Measurements from ENCODE around the gene ARID1B.

The ARID1B gene

DNA sequence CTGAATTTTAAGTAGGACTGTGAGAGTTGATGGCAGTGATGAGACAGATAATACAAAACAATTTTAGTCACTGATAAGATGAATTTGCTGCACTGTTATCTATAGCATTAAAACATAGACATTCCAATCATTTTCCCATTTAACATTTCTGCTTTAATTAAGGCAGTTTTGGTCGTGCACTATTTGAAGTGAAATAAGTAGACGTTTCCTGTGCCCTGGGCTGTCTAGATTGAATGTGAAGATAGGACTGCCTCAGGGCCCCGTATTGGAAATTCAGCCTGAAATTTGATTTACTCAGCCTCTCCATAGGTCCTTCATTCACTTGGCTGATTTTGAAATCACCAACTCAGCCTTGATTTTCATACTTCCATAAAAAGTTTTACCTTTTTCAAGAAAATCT lies 48.3 kb downstream of the ARID1B start:
- no peak for DNase-seq (ENCODE audit: low read depth in 2 of 2)

DNA sequence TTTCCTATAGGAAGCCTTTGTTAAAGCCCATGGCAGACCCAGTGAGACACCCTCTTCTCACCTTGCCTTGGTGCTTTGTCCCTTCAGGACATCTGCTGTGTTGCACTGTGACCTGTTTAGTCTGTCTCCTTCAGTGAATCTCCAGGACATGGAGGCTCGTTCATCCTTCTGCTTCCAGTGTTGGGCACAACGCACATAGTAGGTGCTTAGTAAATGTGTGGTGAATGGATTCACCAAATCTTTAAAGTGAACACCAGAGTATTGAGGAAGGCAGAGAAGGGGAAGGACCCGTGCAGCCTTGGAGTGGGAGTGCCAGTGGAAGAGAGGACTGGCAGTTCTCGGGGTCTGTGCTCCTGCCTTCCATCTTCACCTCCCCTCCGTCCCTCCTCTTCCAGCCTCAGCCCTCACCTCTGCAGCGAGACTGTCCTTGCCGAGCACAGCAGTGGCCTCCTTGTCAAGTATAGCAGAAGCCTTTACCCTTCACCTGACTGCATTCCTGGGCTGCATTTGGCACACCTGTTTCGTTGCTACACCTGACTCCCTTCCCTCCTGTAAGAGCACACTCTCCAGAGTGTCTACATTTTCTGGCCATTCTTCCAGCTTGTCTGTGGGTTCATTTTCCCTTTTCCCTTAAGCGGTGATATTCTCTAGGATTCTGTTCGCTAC lies 49.2 kb downstream of the ARID1B start:
- no peak for DNase-seq (ENCODE audit: low read depth in 2 of 2)

DNA sequence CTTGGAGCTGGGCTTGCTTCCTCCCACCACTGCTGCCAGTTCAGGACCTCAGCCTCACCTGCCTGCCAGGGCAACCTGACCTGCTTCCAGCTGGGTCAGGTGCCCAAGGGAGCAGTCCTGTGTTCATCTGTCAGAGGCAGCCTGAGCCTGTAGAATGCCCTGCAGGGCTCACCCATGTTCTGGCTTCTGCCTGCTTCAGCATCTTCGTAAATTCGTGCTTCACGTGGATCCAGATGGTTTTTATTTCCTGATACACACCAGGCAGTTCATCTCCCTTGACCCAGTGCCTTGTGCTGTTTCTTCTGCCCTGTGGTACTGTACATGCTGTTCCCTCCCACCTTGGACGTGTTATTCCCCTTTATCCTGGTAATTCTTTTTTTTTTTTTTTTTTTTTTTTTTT lies 50.2 kb downstream of the ARID1B start:
- no peak for DNase-seq (ENCODE audit: low read depth in 2 of 2)

DNA sequence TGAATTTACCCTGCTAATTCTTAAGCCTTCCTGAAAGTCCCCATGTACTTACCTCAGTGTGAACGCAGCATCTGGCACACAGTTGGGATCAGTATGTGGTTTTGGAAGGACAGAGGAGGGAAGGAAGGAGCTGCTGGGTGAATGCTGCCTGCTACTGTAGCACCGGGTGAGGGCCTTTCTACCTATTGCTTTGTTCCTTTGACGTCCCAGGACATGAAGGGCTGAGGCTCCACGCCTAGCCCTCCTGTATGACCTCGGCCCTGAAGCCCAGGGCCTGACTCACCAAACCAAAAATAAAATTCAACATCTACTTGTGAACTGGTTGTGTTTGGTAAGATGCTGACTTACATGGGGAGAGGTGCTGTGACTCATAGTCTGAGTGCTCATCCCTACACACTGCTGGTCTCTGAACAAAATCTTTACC lies 51.1 kb downstream of the ARID1B start:
- DNase-seq (ENCODE audit: low read depth in 2 of 2): no peak

DNA sequence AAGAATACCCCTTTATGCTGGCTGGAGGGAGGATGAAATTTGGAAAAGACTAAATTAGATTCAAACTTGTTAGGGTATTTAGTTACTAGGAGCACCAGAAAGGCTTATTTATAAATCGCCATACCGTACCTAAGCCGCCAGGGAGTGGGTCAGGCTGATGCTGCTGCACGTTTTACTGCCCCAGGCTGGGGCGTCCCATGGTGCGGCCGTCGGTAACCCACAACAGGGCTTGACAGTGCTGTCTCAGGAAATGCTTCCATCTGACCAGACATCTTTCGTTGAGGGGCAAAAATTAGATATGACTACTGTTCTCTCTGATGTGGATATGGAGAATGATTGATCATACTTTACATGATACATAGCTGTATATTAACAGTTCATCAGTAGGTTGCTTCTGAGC lies 52.9 kb downstream of the ARID1B start:
- no peak for DNase-seq (ENCODE audit: low read depth in 2 of 2)

DNA sequence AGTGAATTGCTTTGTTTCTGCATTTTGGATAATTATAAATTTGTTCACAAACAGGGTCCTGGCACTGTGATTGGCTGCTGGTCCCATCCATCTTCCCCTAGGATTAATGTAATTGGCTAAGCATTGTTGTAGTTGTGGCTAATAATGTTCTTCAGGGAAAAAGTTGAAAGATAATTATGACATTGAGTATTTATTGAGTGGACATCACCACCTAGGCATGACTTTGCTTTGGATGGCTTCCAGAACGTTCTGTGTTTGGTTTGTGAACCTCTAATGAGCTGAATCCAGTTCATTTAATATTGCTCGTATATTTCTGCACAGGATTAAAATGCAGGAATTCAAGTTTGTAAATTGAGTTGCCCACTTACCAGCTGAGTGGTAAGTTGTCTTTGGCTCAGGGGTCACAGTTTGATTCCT lies 55.1 kb downstream of the ARID1B start:
- DNase-seq (ENCODE audit: low read depth in 2 of 2): no peak

DNA sequence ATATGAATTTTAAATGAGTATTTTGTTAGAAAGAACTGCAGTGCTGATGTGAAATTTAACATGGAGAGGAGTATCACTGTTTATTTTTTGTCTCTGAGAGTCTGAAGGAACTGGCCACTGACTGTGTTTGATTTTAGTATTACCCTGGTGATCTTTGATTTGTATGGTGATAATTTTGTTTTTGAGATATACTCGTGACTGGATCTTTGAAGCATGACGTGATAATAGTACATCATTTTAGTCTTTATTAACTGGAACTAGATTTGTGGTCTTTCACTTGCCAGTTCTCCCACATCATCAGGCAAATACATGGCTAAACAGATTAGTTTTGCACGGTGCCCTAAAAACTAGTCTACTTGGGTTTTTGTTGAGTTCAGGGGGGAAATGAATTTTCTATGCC lies 55.5 kb downstream of the ARID1B start:
- DNase-seq (ENCODE audit: low read depth in 2 of 2): no peak

DNA sequence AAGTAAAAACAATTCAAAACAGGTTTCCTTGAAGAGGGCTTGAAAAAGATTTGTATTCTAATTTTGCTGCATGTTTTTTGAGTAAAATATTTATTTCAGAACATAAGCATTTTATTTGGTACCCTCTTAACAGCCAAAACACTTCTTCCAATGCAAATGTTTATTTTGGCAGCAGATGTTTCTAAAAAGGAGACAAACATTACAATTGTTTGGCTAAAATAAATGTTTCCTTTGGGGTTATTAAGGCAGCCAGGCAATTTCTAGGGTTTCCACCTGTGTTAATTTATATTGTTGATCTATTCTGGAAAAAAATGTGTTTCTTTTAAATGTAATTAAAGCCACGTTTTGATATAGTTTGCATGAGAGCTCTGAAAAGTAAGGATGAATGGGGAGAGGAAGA lies 56.6 kb downstream of the ARID1B start:
- no peak for DNase-seq (ENCODE audit: low read depth in 2 of 2)

DNA sequence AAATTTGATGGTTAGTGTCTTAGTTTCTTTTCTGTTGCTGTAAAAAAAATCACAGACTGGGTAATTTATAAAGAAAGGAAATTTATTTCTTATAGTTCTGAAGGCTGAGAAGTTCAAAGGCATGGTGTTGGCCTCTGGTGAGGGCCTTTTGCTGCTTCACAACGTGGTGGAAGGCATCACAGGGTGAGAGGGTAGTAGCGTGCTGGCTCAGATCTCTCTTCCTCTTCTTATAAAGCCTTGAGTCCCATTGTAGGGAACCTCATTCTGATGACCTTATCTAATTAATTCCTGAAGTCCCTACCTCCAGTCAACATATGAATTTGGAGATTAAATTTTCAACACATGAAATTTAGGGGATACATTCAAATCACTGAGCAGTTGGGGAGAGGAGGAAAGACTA lies 62.0 kb downstream of the ARID1B start:
- DNase-seq (ENCODE audit: low read depth in 2 of 2): no peak

DNA sequence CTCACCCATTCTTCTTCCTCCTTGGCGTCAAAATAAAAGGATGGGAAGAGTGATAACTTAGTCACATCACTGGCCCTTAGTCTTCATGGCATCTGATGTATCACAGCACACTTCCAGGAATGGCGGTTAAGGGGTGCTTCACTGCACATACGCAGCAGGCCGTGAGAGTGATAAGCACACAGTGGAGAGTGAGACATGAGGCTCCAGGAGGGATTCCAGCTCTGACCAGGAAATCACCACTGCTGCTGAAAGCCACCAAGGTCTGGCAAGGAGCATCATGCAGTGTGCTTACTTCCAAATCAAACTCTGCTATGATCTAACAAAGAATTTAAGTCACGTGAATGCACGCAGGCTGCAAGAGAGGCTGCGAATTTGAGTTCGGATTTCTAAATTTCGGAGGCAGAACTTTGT lies 62.4 kb downstream of the ARID1B start:
- DNase-seq (ENCODE audit: low read depth in 2 of 2): no peak

DNA sequence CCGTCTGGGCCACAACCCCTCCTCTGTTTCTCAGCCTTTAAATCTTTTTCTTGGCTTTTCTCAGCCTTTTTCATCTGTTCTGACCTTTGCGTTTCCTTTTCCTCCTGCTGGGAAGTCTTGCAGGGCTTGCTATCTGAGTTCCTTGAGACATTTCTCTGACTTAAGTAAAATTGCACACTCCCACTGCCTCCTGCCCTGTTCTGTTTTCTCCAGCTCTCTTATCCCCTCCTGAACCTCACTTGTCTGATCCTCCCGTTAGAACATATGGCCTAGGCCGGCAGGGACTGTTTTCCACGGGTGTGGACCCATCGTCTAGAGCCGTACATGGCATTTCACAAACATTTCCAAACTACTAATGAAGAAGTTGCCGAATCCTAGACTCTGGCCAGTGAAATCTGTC lies 63.0 kb downstream of the ARID1B start:
- no peak for DNase-seq (ENCODE audit: low read depth in 2 of 2)

DNA sequence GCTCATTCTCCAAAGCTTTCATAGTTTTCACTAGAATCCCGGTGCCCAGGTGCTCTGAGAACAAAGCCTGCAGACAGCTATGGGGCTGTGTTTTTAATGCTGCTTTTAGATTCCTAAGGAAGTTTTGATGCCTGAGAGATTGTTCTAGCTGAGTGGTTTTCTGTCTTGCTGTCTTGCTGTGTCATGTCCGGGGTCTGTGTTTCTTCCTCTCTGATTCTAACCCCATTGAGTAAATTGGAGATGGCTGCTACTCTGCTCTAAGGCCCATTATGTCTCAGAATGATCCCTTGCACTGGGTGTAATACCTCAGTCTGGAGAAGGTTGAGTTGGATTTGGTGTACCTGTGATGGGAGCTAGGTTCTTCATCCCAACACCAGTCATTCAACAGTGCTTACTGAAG lies 63.4 kb downstream of the ARID1B start:
- no peak for DNase-seq (ENCODE audit: low read depth in 2 of 2)

DNA sequence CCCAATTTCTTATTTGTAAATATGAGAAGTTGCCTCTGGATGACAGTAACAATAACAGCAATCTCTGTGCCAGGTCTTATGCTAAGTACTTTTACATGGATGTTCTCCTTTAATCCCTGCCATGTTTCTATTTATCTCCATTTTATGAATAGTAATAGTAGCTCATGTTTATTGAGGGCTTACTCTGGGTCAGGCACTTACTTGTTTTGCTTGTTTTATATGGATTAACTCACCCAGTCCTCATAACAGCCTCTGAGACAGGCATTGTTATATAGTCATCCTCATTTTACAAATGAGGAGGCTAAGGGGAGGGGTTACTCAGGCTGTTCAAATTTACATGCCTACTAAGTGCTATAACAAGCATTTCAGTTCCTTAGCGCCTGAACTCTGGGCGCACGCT lies 64.3 kb downstream of the ARID1B start:
- no peak for DNase-seq (ENCODE audit: low read depth in 2 of 2)

DNA sequence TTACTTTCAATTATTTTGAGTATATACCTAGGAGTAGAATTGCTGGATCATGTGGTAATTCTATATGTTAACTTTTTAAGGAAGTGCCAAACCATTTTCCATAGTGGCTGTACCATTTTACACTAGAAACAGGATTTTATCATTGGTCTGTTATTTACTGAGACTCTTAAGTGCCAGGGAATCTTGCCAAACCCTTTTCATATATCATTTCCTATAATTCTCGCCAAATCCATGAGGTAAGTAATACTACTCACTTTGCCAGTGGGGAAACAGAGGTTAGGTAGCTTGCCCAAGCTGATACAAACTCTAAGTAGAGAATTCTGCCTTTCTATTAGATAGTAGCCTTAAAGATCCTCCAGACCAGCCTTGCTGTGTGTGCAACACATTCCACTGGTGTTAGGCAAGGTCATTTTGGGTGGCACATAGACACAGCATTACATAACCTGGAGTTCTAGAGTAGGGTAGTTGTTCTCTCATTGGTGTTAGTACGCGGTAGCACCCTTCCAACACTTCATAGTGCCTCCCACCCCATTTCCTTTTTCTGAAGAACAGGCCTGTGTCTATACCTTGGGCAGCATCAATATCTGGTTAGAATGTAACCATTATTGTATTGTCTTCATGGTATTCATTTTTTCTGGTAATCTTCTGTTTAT lies 65.5 kb downstream of the ARID1B start:
- DNase-seq (ENCODE audit: low read depth in 2 of 2): no peak

DNA sequence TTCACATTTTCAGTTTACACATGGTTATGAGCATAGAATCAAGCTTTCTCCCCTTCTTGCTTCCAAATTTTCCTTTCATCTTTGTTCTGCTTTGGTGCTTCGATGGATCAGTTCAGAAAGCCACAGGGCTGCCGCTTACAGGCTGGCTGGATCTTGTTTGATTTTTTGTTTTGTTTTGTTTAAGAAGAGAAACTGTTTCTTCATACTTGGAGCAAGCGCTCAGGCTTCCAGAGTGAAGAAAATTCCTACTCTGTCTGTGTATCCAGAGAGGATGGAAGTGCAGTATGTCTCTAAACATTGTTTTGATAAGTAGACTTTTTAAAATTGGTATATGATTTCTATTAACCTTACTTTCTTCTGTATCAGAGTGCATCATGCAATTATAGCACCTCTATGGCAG lies 66.9 kb downstream of the ARID1B start:
- no peak for DNase-seq (ENCODE audit: low read depth in 2 of 2)

DNA sequence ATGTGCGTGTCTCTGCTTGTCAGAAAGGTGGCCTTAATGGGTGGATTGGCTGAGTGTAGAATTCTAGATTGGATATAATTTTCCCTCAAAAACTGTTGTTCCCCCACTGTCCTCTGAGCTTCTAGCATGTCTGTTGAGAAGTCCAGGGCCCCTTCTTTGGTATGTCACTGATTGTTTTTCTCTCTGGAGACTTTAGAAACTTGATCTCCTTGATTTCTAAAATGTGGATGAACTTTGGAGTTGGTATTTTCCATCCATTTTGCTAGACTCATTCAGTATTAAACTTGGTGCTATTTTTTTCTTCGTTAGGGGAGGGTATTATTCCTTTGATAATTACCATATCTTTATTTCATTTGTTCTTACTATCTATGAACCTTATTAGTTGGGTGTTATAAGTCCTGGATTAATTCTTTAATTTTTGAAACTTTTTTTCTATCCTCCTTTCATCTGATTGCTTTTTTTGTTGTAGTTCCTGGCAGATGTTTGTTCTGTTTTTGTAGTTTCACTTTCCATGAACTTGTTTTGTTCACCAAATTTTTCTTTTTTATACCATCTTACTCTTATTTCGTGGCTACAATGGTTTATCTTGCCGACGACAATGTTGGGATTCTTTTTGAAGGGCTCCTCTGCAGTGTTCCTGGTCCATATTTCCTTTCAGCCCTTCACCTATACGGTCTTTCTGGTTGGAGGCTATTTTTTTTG lies 68.4 kb downstream of the ARID1B start:
- DNase-seq (ENCODE audit: low read depth in 2 of 2): no peak

DNA sequence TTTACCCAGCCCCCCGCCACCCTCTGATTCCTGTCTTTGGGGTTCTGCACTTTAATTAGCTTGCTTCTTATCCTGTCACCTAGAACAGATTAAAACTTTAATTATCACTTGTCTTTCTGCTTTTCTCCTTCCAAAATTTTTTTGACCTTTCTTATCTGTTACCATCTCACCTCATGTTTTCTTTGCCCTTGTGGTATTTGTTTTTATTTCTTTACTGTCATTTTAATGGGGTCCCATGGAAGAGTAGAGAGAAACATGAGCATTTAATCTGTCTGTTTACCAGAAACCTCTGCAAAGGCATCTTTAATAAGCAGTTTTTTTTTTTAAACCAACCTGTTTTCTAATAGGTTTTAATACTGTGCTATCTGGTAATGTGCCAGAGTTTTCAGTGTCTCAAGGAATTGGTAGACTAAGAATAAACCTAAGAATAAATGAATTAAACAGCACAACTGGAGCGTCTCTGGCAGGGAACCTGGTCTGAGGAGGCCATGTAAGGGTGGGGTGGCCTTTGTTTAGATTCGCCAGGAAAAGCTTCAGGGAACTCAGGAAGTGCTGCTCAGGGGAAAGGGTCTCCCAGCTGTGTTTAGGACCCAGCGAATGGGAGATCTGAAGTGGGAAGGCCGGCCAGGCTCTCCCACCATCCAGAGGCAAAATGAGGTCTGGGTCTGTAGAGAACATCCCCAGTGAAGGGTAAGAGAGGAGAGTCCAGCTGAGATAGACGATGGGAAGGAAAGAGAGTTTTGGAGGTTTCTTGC lies 69.8 kb downstream of the ARID1B start:
- DNase-seq (ENCODE audit: low read depth in 2 of 2): no peak

DNA sequence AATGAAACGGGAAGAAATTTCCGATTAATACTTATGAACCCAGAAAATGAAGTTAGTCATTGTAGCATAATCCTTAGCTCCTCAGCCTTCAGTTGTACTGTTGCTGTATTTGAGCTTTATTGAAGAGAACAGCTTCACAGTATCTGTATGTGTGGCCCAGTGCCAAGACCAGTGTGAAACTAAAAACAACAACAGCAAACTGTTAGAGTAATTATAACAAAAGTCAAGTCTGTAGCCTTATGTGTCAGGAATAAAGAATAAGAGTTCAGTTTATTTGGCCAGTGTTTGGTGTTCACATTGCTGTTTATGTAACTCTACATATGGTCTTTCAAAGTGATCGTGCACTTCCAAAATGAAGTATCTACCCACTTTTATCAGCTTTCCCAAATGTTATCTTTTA lies 70.9 kb downstream of the ARID1B start:
- no peak for DNase-seq (ENCODE audit: low read depth in 2 of 2)

DNA sequence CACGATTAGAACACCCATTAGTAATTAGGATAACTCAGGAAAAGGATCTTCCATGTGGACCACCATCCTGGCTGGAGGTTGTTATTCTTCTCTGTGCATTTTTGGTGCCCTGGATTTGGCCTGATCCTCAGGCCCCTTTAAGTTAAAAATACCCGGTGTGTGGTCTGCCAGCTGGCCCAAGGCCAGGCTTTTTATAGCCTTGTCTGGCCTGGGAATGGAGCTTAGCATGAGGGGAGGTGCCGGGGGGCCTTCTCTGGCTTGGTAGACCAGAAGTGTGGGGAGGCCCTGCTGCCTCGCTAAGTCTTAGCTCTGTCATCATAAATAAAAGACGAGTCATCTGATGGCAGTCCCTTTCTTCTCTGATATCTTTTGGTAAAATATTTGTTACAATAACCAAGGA lies 71.4 kb downstream of the ARID1B start:
- no peak for DNase-seq (ENCODE audit: low read depth in 2 of 2)

DNA sequence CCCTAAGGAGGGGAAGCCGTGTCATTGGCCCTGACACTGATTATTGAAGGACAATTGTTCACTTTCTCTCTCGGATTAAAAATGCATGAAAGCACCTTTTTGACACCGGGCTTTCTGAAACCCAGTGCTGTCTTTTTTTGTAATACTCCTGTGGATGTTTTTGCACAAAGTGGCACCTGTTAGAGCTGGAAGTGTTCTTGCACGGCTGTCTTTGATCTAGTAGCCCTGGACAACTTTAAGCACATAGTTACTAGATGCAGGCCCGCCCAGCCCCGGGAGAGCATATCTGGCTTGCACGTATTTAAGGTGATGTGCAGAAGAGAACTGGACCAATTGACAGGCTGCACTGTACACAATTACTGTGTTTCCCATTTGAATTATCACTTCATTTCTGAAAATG lies 72.6 kb downstream of the ARID1B start:
- DNase-seq (ENCODE audit: low read depth in 2 of 2): no peak

DNA sequence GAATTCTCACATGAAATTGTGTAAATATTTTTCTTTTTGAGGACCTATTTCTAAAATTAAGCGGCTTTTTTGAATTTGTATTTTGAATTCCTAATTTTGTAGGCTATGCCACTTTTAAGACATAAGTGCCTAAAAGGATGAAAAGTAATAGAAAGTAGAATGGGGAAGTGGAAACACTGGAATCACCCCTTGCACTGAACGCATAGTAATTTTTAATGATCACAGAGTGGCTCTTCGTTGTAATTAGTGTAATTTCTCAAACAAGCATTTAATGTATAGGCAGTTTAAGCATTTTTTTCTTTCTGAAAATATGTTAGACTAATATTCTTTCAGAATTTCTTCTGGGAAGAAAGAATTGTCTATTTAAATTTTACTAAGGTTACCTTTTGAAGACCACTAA lies 73.2 kb downstream of the ARID1B start:
- no peak for DNase-seq (ENCODE audit: low read depth in 2 of 2)

DNA sequence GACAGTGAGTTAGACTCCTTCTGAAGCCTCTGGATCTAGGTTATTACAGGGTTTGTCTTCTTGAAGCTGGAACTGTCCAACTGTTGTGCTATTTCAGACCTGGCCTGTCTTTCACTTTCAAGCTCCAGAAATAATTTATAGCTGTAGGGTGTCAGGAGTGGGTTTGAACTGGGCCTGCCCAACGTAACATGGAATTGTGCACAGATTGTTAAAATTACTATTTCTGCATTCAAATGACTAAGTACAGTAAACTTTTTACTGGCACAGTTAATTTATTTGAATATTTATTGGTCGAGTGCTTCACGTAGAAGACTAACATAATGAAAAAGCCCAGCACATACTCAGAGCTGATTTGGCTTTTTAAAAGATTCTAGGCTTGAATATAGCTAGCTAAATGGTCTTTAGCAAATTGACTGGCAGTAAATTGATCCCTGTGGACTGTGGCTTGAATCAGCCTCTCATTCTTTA lies 74.3 kb downstream of the ARID1B start:
- no peak for DNase-seq (ENCODE audit: low read depth in 2 of 2)

All from activated CD8-positive, alpha-beta memory T cell treated with anti-CD3 and anti-CD28 coated beads for 4 hours (primary cell).